Left ventricle myocardium superior (tissue), 1 donor: ENCODE results near the gene THUMPD1. TPM values are rescaled to one million over a fixed set of nuclear protein-coding genes. Genes with fewer than 3 reads are reported as not detected.
"Not testable (repeated sequence)": the region's sequence is repeated elsewhere in the genome, so short reads cannot be mapped to it uniquely, and the experiment has no call there.

Experiments
- ATAC-seq: fragments of 200-7000 bp; cut with Tn5 transposase; one replicate; pipeline ENCODE4 v1.9.1; 2020; ENCODE audit warnings: mild to moderate bottlenecking, moderate library complexity
- DNase-seq: peaks from one replicate; pipeline ENCODE4 v3.0.0-alpha.2; 2020
- intact Hi-C: fragments of 100-400 bp; cut with micrococcal nuclease; formaldehyde crosslinking; loops from one replicate; pipeline ENCODE4 v1.11.0; 2022
- long read RNA-seq: library from polyadenylated mRNA; unstranded; transcript quantifications from one replicate; pipeline ENCODE4 v2.0.0, GENCODE V29; 2021
- total RNA-seq: library from RNA; stranded (reverse); fragmentation: NEBNext Ultra II Directional; extraction: Animal tissue kit (Norgen Biotek cat#: 25700); gene quantifications from one replicate; pipeline ENCODE4 v1.2.1, GENCODE V29; 2021
- donor health status: DM: no; HTN: yes; CAD: no; lungs with severe emphysema.

The THUMPD1 gene
- total RNA-seq: 17.5 TPM
- long read RNA-seq, full-length matches to known transcripts: 43 of 48 reads
- long read RNA-seq, partial matches to known transcripts: 0 of 48 reads
- long read RNA-seq, other reads (novel, unspliced or antisense): 5 of 48 reads

GRCh38 chr16:20741554-20742285, at the start of gene THUMPD1:
Gene THUMPD1 (minus strand): TSS chr16:20741818. CDS start chr16:20741739, 79 bp downstream.
- DNase-seq (peak; percentile 97), ATAC-seq (peak; percentile 94)

DNA sequence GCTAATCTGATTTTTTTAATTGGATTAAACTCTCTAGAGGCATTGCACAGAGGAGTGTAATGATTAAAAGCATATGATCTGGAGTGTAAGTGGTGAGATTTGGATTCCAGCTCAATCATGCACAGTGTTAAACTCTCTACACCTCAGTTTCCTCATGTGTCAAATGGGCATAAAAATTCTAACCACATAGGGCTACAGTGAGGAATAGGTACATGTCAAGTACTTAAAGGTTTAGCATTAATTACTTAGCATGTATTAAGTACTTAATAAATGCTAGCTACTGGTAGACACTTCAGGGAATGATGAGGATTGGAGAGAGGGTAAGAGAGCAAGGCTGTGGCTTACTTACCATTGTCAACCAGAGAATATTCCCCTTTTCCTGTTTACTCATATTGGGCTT, 47.5 kb upstream of the THUMPD1 start:
- ATAC-seq: no peak
- intact Hi-C loops: no loop called here
- DNase-seq: no peak

More at GRCh38 chr16:20741554-20742285, at the start of gene THUMPD1:
- intact Hi-C loops: no loop called here

DNA sequence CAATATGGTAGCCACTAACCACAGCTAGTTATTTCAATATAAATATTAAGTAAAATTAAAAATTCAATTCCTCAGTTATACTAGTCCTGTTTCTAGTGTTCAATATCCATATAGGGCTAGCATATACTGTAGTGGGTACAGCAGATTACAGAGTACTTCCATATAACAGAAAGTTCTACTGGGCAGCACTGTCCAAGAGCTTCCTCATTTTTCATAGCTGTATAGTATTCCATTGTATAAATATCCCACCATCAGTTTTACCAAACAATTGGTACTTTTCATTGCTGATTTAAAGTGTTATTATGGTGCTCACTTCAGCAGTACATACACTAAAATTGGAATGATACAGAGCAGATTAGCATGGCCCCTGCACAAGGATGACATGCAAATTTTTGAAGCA, 42.6 kb upstream of the THUMPD1 start:
- intact Hi-C loops: no loop called here
- no peak for DNase-seq

GRCh38 chr16:20782470-20782869, 40.9 kb upstream of the THUMPD1 start:
- DNase-seq (no peak), ATAC-seq (no peak)
- intact Hi-C loops: no loop called here

More for the DNA sequence above, 42.6 kb upstream of the THUMPD1 start:
- ATAC-seq: no peak

DNA sequence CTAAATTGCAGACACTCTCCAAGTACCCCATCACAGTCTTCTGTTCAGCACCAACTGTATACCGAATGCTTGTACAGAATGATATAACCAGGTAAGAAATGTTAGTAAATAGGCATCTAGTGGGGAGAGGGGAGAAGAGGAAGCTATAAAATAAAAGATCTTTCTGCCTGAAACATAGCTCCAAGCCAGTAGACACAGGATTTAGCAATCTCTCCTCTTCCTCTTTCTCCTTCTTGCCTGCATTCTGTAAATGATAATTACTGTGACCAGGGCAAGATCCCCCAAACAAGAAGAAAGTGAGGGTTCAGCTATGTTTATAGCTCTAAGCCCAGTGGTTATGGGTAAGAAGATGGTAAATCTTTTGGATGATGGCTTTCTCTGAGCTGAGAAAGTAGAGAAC, 40.1 kb upstream of the THUMPD1 start:
- intact Hi-C loops: no loop called here
- ATAC-seq (no peak), DNase-seq (no peak)

DNA sequence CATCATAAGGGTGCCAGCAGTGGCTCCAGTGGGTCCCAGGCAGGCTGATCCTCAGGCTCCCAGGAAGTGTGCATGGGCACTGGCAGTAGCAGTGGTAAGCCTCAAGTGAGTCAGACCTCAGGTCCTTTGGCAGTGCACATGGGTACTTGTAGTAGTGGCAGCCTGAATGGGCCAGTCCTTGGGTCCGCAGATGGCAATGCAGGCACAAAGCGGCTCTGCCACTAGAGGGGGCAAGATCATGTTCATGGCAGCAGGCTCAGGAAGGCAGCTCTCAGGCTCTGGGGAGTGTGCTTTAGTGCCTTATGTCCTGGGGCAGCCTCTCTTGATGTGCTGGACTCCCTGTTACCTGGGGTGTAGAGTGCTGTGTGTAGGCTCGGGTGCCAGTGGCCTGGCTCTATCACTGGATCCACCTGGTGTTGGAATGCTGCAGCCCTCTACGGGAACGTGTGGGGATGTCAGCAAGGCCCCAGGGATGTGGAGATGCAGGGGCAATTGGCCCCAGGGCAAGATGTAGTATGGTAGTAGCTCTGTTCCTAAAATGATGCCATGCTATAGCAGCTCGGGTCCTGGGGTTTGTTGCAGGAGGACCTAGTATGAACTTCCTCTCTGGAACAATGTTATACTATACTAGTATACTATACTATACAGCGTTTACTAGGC, 33.2 kb upstream of the THUMPD1 start:
- peak; percentile 66 for DNase-seq
- intact Hi-C loops: no loop called here
- ATAC-seq: peak; percentile 87

GRCh38 chr16:20773679-20774078, 32.1 kb upstream of the THUMPD1 start:
- ATAC-seq (no peak), DNase-seq (no peak)
- intact Hi-C loops: no loop called here

- ATAC-seq (no peak), DNase-seq (no peak)
- intact Hi-C loops: no loop called here
Measured at GRCh38 chr16:20768818-20769217, 27.2 kb upstream of the THUMPD1 start.

GRCh38 chr16:20768121-20768520, 26.5 kb upstream of the THUMPD1 start:
- intact Hi-C loops: no loop called here
- no peak for ATAC-seq

GRCh38 chr16:20767577-20767976, 26.0 kb upstream of the THUMPD1 start:
- intact Hi-C loops: no loop called here
- DNase-seq: no peak
- ATAC-seq: no peak

More at GRCh38 chr16:20768121-20768520, 26.5 kb upstream of the THUMPD1 start:
- no peak for DNase-seq

GRCh38 chr16:20766294-20766693, 24.7 kb upstream of the THUMPD1 start:
- ATAC-seq: no peak
- intact Hi-C loops: no loop called here
- DNase-seq: no peak

- DNase-seq (no peak), ATAC-seq (no peak)
- intact Hi-C loops: no loop called here
Measured at GRCh38 chr16:20765732-20766131, 24.1 kb upstream of the THUMPD1 start.

GRCh38 chr16:20764448-20764847, 22.8 kb upstream of the THUMPD1 start:
- DNase-seq, ATAC-seq, intact Hi-C loops: not testable (repeated sequence)

GRCh38 chr16:20763461-20764232, 22.0 kb upstream of the THUMPD1 start, which contains the start of gene ACSM3:
Gene ACSM3 (plus strand): TSS chr16:20764014. CDS start chr16:20770035, 6,021 bp downstream.
- no peak for DNase-seq
- intact Hi-C loops: no loop called here
- ATAC-seq: peak; percentile 95

GRCh38 chr16:20762404-20763123, 20.9 kb upstream of the THUMPD1 start:
- intact Hi-C loops: no loop called here
- no peak for DNase-seq
- no peak for ATAC-seq

DNA sequence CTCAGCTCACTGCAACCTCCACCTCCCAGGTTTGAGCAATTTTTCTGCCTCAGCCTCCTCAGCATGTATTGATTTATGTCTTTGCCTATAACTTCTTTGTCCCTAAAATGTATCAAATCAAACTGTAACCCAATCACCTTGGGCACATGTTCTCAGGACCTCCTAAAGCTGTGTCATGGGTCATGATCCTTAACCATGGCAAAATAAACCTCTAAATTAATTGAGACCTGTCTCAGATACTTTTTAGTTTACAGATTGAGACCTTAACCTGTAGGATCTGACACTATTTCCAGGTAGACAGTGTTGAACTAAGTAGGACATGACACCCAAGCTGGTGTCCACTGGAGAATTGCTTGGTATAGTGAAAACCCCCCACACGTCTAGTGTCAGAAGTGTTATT, 19.6 kb upstream of the THUMPD1 start:
- no peak for ATAC-seq
- intact Hi-C loops: no loop called here
- no peak for DNase-seq

DNA sequence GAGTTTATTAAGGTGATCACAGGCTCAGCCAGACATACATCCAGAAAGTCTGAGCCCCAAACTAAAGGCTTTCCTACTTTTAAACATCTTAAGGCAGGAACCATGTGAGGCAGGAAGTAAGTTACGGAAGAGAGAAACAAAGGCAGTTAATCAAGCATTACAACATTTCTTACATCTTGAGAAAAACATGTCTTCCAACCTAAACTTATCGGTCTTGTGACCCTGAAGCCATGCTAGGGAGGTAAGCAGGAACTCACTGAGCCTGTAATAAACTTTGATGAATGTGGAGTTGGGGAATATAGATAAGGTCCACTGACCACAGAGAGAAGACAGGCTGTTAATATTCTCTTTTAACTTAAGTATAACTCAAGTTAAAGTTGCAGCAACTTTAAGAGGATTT, 18.7 kb upstream of the THUMPD1 start:
- ATAC-seq: no peak
- no peak for DNase-seq
- intact Hi-C loops: no loop called here

DNA sequence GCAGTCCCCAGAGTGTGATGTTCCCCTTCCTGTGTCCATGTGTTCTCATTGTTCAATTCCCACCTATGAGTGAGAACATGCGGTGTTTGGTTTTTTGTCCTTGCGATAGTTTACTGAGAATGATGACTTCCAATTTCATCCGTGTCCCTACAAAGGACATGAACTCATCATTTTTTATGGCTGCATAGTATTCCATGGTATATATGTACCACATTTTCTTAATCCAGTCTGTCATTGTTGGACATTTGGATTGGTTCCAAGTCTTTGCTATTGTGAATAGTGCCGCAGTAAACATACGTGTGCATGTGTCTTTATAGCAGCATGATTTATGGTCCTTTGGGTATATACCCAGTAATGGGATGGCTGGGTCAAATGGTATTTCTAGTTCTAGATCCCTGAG, 14.2 kb upstream of the THUMPD1 start:
- ATAC-seq, DNase-seq, intact Hi-C loops: not testable (repeated sequence)

DNA sequence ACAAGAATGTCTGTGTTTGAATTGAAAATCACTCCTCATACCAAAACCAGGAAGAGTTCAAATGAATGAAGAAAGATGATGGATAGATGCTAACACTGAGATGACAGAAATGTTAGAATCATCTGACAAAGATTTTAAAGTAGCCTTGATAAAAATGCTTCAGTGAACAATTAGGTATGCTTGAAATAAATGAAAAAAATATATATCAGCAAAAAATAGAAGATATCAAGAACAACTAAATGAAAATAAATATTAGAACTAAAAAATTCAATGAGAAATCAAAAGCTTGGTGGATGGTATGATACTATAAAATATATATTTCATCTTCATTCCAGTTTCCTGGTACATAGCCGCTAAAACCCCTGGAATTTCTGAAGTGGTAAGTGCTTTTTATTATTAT, 13.6 kb upstream of the THUMPD1 start:
- no peak for DNase-seq
- ATAC-seq: no peak
- intact Hi-C loops: no loop called here
